CD4-positive, alpha-beta T cell treated with Interleukin-15 for 1 hour (primary cell): ENCODE measurements around the gene CAV2.

Experiments
- DNase-seq: peaks from one replicate; pipeline ENCODE4 v3.0.0-alpha.2; 2020

The CAV2 gene

DNA sequence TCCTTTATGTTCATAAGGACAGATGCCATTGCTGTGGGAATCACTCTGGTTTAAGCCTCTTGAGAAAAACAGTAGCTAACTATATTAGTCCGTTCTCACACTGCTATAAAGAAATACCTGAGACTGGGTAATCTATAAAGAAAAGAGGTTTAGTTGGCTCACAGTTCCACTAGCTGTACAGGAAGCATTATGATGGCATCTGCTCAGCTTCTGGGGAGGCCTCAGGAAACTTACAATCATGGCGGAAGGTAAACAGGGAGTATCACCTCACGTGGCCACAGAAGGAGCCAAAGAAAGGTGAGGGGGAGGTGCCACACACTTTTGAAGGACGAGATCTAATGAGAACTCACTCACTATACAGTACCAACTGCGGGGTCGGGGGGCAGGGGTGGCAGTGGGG is 2.9 kb upstream of the CAV2 start:
- DNase-seq = no peak

DNA sequence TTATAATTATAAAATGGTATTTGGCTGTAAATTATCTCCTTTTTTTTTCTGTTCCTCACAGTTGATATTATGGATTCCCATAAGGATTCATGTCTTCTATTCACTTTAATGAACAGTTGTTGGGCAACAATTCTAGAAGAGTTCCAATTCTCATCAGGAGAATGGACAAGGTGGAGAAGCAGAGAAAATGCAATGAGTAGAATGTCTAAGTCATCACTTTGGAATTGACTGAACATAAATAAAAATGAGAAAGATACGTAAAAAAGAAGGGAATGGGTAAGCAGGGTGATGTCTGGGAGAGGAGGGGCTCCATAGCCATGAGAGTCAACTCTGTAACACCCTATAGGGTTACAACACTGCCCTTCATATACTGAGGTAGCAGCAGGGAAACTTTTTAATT is 1.8 kb upstream of the CAV2 start:
- DNase-seq = no peak

DNA sequence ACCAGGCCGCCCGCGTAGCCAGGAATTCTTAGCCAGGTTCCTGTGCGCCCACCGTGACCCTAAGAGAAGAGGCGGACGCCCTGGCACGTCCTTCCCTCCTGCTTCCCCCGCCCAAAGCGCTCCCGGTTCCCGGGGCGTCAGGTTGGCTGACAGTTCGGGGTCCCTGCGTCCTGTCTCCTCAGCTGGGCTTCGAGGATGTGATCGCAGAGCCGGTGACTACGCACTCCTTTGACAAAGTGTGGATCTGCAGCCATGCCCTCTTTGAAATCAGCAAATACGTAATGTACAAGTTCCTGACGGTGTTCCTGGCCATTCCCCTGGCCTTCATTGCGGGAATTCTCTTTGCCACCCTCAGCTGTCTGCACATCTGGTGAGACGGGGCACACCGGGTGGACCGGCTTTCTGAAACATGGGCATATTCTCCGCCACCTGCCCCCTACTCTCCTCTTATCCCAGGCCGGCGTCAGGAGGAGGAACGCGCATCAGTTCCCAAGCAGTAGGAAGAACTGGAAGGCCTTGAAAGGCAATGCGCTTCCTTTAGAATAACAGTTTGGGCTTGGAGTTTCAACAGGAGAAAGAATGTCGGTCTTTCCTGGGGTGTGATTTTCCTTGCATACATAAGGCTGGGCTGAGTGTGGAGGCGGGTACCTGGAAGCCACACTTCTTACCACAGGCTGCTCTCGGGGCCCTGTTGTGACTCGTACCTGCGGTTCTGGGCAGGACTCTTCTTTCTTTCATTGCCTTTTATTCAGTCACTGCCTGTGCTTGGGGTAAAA is 728 bp downstream of the CAV2 start:
- no peak for DNase-seq

DNA sequence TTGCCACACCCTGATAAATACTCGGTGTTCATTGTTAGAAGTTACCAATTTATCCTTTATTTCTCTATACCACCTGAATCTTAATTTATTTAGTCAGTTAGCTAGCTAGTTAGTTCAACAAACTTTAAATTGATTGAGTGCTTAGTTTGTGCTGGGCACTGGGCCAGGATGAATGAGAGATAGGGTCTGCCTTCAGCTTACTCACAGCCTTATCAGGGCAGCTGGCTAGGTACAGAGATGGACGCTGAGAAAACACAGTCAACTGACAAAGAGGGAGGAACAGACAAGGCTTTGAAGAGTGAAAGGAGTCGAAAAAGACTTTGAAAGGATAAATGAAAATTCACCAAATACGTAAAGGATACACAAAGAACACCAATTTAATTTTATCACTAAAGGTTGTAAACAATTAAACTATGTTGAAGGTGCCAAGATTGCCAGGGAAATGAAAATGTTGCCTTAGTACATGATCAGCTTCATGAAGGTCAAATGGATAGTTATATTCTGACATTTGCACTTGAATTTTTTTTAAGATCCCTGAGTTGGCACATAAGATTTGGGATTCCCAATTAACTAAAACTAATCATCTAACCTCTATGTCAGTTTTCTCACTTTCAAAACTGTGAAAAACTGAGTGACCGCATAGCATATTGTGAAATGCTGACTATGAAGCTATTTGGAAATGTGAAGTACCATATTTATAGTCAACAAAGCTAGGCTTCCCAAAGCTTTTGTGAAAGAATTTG is 2.1 kb downstream of the CAV2 start:
- no peak for DNase-seq

DNA sequence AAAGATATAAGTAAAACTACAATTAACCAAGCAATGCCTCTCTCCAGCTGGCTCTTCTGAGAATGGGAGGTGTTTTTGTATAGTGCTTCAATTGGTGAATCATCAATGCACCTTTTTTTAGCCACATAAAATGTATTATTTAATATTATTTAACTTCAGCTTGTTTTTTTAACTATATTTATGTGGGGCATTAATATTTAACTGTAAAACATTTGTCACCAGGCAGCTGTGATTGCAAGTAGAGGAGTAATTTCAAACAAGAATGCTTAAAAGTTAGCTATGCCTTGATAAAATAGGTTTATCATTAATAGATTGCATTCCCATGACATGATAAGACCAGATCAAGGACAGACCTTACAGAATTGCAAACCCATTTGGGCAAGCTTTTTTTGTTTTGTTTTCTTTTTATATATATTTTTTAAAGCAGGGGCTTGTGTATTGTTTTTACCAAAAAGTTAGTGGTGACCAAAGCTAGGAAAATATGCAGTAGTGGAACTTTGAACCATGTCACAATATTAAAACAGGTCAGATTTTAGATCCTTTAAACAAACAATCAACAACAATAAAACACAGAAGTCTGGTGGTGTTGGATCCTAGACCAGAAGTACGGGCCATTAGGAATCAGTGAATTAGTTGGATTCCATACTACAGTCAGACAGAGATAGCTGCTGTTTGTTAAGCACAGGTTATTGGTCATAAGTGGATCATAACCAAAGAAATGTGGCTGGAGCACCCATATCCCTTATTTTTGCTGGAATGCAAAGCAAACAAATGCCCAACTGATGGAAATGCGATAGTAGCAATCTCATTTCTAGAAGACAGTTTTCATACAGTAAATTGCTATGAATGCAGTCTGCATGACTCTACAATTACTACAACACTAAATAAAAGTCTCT is 2.9 kb downstream of the CAV2 start:
- no peak for DNase-seq

DNA sequence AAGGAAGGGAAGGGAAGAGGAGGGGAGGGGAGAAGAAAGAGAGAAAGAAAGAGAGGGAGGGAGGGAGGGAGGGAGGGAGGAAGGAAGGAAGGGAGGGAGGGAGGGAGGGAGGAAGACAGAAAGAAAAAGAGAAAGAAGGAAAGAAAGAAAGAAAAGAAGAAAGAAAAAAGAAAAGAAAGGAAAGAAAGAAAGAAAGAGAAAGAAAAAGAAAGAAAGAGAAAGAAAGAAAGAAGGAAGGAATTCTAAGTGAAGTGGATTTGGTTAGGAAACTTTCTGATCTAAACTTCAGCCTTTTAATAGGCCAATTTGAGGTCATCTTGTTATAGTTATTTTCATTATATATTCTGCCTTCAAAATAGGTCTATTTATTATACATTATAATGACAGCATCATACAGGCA is 4.3 kb downstream of the CAV2 start:
- no peak for DNase-seq

DNA sequence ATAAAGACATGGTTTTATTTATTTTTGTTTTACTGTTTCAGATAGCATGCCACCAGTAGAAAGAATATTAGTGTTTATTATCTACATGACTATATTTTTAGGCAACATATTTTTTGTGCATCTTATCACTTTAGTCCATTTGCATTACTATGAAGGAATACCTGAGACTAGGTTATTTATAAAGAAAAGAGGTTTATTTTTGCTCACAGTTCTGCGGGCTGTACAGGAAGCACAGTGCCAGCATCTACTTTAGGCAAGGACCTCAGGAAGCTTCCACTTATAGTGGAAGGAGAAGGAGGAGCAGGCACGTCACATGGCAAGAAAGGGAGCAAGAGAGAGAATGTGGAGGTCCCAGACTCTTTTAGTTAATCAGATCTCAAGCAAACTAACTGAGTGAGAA is 5.7 kb downstream of the CAV2 start:
- no peak for DNase-seq

DNA sequence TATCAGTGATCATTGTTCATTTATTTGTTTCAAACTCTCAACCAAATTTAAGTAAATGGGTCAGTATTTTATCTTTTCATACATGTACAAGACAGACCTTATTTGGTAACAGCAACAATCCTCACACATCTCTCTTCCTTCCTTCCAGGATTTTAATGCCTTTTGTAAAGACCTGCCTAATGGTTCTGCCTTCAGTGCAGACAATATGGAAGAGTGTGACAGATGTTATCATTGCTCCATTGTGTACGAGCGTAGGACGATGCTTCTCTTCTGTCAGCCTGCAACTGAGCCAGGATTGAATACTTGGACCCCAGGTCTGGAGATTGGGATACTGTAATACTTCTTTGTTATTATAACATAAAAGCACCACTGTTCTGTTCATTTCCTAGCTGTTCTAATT is 6.3 kb downstream of the CAV2 start:
- DNase-seq = no peak

DNA sequence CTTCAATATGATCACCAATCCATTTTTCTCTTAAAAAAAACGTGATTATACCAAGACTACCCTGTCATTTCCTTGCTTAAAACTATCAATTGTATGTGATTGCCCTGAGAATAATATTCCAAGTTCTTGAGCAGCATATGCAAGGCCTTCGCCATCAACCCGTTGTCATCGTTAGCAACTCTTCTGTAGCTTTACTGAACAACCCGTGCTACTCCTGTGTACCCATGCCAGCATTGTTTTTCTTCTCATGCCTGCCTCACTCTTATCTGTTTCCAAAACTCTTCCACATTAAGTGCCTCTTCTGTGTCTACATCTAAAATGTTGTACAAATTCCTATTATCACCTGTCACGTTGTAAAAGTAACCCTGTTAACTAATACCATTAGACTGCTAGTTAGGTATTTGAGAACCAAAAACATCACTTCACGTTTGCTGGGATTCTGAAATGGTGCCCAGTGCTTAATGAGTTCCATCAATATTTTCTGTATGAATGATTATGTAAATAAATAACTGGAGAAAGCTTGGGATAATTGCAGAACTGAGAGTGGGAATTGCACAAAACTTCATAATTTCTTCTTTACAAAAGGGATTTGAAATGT is 10.5 kb downstream of the CAV2 start:
- no peak for DNase-seq

DNA sequence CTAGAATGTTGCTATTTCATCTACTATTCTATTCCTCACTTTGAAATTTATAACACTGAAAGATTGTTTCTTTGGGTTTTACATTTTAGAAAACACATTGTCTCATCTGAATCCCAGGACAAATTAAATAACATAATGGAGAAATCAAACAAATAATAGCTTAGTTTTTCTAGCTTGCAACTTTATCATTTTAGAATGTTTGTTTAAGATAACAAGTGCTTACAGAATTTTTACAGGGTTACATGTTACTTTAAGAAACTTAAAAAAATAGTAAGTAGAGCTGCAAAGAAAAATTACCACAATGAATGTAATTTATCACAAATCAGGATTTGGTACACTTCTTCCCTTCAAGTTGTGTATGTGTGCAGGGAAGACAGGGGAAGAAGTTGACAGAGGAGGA is 11.3 kb downstream of the CAV2 start:
- no peak for DNase-seq

DNA sequence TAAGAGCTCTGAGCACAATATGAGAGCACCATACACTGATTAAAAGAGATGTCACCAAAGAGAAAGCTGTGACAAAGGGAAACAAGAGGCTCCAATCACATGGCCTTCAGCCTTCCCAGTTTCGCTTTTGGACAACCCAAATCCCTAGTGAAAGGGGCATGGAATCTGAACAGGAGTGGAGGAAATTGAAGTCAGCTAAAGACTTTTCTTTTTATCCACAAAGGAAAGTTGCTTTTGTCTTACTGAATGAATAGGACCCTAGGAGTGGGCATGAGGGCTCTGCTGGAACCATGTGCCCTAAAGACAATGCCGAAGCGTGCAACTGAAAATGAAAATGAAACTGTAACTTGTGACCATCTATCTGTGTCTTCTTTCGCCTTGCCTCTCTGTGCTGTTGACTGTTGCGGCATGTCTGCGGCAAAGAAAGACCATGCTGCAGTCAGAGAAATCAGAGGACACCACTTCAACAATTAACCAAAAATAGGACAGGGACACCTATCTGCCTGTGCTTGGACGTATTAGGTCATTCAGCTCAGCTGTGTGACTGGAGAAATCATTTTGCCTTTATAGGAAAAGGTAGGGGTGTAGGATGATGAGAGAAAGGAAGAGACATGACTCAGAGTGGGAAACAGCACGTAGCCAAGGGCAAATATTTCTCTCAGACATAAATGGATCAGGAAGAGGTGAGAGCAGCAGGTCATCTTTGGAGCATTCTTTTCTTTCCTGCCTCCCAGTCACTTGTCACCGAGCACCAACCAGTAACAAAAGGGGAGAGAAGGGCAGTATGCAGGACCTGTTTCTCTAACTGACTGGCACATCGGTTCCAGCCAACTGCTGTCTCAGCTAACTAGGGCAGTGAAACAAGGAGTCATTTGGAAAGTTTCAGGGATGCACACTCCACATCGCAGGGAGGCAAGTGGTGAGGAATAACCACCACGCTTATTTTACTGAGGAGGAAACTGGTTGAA is 12.3 kb downstream of the CAV2 start:
- DNase-seq = no peak

DNA sequence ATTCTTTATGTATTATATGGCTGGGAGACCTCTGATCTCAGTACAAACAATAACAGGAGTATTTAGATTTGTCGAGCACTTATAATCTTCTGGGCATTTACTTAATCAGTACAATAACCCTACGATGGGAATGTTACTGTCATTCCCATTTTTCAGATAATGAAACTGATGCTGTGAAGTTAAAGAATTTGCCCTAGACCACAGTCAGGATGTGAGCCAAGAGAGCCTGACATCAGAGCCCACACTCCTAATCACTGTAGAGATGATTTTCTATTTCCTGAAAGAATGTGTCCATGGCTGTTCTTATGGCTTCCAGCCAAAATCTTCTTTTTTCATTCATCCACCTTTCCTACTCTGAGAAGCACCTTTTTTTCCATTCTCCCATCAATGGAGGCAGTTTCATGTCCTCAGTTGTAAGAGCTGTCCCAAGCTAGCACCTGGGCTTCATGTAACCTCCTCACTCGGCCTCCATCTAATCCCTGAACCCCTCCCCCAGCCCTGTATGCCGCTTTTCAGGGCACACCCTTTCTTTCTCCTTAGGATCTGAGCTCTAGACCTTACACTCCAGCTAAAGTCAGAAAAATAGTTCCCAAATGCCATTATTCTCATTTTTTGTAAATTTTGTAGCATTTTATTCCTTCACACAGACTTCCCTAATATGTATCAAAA is 13.1 kb downstream of the CAV2 start:
- no peak for DNase-seq

DNA sequence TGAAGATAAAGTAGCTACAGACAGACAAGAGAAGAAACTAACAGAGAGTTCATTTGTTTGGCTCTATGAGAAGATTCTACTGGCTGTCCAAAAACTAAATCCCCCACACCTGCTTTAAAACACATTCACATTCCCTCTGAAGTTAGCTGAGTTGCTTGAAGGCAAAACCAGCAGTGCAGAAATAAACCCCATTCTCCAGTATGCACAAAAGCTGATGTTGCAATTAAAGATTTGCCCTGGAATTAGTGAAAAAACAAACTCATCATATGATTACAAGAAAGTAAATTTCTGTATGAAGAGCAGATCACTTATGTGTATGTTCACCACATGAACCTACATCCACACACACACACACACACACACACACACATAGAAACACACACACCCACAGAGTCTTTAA is 16.0 kb downstream of the CAV2 start:
- DNase-seq = no peak

DNA sequence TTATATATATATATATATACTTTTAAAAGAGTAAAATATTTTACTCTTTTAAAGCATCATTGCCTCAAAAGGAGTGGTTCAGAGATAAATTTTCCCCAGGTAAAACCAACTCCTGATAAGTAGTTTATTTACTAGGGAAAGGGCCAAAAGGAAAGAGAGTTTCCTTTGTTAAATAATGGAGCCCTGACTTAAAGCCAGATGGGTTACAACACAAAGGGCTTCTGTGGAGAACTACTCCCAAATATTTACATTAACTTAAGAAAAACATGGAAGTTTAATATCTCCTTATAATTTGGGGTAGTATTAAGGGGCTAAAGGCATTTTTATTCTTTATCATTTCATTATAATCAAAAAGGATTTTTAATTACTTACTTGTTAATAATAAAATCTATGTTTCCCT is 16.8 kb downstream of the CAV2 start:
- DNase-seq = no peak

DNA sequence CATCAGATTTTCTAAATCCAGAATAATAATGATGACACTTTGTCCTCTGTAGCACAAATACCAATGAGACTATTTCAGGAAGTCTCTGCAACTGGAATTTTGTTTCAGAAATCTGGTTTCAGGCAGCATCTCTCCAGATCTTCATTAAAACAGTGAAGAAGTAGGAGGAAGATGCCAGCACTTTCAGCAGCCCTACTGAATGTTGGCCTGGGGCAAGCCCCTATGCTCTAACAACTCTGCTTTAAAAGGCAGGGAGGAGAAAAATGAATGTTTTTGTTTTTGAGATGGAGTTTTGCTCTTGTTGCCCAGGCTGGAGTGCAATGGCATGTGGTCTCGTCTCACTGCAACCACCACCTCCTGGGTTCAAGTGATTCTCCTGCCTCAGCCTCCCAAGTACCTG is 18.1 kb downstream of the CAV2 start:
- DNase-seq = no peak

DNA sequence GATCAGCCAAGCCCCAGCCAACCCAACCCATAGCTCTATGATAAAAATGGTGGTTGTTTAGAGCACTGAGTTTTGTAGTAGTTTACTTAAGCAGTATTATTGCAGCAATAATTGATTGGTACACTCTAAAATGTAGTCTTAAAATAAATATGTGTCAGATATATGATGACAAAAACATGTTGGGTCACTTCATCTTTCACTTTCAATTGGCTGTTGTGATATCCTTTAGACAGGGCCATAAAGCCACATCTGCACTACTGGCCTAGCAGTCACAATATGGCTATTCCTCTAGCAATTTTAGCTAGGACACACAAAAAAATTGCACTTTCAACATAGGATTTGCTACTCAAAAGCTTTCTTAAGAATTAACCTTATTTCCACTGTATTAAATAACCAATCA is 19.4 kb downstream of the CAV2 start:
- DNase-seq = no peak

DNA sequence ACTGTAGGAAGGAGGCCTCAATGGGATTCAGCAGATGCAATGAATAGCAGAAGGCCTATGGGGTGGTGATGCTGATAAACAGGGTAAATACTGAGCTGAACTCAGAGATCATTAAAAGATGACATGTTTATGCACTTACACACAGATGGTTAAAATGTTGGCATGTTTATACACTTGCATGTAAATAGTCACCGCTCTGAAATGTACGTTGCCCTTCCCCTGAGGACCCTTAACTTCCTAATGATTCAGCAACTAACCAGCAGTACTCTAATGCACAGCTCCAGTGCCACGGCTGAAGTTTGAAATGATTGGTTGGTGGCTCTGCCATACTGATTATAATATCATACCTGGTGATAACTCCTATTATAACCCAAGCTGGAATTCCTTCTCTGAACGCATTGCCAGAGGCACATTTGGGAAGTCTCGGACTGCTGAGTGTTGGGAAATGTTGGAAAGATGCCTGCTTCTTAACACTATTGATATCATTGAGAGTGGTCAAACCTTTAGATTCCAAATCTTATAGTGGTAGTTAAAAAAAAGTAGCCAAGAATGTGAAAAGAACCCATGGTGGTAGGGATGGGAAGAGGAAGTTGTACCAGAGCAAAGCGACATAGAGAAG is 21.6 kb downstream of the CAV2 start:
- DNase-seq = no peak

DNA sequence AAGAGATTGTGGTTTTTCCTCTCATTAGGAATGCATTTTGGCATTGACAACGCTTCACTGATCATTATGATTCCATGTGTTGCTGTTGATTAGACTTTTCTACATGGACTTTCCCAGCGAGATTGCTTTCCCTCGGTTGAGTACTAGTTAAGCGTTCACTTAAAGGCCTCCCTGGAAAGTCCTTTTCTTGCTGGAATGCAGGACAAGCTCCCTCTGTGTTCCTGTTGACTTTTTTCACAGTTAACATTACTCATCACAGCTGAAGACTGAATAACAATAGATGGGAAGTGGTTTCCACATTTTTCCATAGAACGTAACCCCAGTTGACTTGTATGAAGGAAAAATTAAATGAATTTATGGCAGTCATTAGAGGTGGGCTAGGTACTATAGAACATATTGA is 22.7 kb downstream of the CAV2 start:
- no peak for DNase-seq

DNA sequence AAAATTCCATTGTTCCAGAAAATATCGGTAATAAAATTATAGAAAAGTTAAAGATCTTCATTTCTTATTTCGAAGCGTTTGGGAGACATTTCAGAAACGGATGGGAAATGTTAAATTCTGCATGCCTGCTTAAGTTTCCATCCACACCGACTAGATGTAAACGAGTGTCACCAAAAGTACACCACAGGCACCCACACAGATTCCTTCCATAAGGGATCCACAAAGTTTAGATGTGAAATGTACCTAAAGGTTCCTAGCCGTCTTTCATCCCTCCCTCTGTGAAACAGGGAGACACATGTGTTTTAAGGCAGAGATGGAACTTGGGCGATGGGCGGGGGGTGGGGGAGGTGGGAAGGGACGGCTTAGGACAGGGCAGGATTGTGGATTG is 24.7 kb downstream of the CAV2 start:
- no peak for DNase-seq

DNA sequence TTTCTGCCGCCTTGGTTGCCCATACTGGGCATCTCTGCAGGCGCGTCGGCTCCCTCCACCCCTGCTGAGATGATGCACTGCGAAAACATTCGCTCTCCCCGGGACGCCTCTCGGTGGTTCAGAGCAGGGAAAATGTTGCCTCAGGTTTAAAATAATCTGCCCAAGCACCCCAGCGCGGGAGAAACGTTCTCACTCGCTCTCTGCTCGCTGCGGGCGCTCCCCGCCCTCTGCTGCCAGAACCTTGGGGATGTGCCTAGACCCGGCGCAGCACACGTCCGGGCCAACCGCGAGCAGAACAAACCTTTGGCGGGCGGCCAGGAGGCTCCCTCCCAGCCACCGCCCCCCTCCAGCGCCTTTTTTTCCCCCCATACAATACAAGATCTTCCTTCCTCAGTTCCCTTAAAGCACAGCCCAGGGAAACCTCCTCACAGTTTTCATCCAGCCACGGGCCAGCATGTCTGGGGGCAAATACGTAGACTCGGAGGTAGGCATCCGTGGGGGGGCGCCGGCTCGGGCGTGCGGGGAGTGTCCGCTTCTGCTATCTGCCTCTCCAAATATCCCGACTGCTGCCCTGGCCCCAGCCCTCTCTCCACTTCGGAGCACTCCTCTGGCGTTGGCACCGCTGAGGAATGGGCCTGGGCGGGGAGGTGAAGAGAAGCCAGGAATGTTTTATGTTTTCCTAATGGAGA is 25.2 kb downstream of the CAV2 start, which contains the start of gene CAV1:
Gene CAV1 (plus strand): TSS at position 428 of the 689 bp plus-strand sequence. CDS start 27 bp downstream, at position 455.
- no peak for DNase-seq
